Stimulated activated naive CD4-positive, alpha-beta T cell treated with Interleukin-2 at 50 U/mL for 16 hours (primary cell): ENCODE measurements around the gene TNXB.
"Not testable (repeated sequence)": the region's sequence is repeated elsewhere in the genome, so short reads cannot be mapped to it uniquely, and the experiment has no call there.

ENCODE experiments used
- DNase-seq: peaks from one replicate; lab custom pipeline; 2025; lab: John Stamatoyannopoulos, UW

The TNXB gene

DNA sequence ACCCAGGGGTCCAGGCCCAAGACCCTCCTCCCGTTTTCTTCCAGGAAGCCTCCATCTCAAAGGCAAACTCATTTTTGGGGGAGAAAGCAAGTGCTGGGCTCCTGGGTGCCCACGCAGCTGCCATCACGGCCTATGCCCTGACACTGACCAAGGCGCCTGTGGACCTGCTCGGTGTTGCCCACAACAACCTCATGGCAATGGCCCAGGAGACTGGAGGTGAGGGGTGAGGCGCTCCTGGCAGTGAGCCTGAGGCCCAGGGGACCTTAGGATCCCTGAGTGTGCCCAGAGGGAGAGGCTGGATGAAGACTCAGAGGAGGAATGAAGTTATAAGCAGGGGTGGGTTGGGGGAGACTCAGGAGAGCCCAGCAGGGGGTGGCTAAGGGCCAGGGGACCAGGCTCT lies 112.8 kb downstream of the TNXB start:
- DNase-seq = not testable (repeated sequence)

DNA sequence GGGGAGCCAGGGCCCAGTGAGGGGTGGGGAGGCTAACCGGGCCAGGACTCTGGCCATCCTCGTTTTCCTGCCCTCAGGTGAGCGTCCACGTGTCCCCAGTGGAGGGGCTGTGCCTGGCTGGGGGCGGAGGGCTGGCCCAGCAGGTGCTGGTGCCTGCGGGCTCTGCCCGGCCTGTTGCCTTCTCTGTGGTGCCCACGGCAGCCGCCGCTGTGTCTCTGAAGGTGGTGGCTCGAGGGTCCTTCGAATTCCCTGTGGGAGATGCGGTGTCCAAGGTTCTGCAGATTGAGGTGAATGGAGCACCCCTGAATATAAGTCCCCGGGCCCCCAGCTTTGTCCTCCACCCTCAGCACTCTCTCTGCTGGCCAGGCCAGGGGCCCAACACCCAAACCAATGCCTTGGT lies 114.7 kb downstream of the TNXB start:
- not testable (repeated sequence) for DNase-seq
